C1 segment of cervical spinal cord (tissue), 14 donors: ENCODE results near the gene GPR101.

Experiments used
- DNase-seq, 14 donors: peaks; one replicate each; lab custom pipeline; 2025; lab: John Stamatoyannopoulos, UW

Gene GPR101

GRCh38 chrX:137033774-137034507 lies at the start of gene GPR101:
GPR101 (minus strand) TSS chrX:137033995; CDS start chrX:137031674, 2,321 bp downstream.
- DNase-seq, result no peak

GRCh38 chrX:137081239-137081638 lies 47.4 kb upstream of the GPR101 start:
- no peak for DNase-seq

GRCh38 chrX:137072396-137072795 lies 38.6 kb upstream of the GPR101 start:
- no peak for DNase-seq

GRCh38 chrX:137071596-137071995 lies 37.8 kb upstream of the GPR101 start:
- no peak for DNase-seq

GRCh38 chrX:137067147-137067546 lies 33.4 kb upstream of the GPR101 start:
- DNase-seq, result no peak

GRCh38 chrX:137062915-137063617 lies 29.3 kb upstream of the GPR101 start:
- DNase-seq, result no peak

- DNase-seq, result no peak
These were observed 24.7 kb upstream of the GPR101 start for GRCh38 chrX:137058339-137059127.

- DNase-seq, result peak in 4 of 14 donors; percentile 2 to 36 (median 17)
These were observed 18.9 kb upstream of the GPR101 start for GRCh38 chrX:137052643-137053235.

GRCh38 chrX:137051978-137052642 lies 18.3 kb upstream of the GPR101 start:
- DNase-seq, result peak in 11 of 14 donors; percentile 2 to 51 (median 16)

- no peak for DNase-seq
These were observed 11.1 kb upstream of the GPR101 start for GRCh38 chrX:137044893-137045292.

- no peak for DNase-seq
These were observed 9.9 kb upstream of the GPR101 start for GRCh38 chrX:137043736-137044135.

- DNase-seq, result no peak
These were observed 7.5 kb upstream of the GPR101 start for GRCh38 chrX:137041329-137041728.

- no peak for DNase-seq
These were observed 6.5 kb upstream of the GPR101 start for GRCh38 chrX:137040113-137040794.

GRCh38 chrX:137034508-137034872 lies 695 bp upstream of the GPR101 start:
- no peak for DNase-seq

- no peak for DNase-seq
These were observed 688 bp downstream of the GPR101 start for GRCh38 chrX:137032841-137033773.

- no peak for DNase-seq
These were observed 1.5 kb downstream of the GPR101 start for GRCh38 chrX:137032341-137032694.

GRCh38 chrX:137031517-137032340 lies 2.1 kb downstream of the GPR101 start:
- peak in 2 of 14 donors; percentile 5 to 19 for DNase-seq

GRCh38 chrX:137031039-137031438 lies 2.8 kb downstream of the GPR101 start:
- DNase-seq, result peak in 1 of 14 donors; percentile 13

- no peak for DNase-seq
These were observed 5.1 kb downstream of the GPR101 start for GRCh38 chrX:137028699-137029098.
